Measurements from ENCODE around the gene CNBP.

DNA sequence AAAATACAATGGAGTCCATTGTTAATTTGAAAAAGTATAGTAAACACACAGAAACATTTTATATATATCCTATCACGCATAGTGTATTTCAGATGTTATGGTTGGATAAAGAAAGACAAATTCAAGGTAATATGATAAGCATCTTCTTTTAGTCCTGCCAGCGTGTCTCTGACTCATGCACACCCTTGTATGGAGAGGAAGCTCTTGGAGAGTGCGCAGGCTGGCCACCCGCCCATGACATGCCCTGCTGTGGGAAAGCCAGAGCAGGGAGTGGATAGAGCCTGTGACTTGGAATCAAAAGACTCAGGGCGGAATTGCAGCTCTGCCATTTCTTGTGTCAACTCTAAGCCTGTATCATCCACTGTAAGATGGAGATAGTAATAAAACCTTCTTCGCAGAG lies 42.7 kb upstream of the CNBP start:
- TF ChIP-seq, protein P1, sequence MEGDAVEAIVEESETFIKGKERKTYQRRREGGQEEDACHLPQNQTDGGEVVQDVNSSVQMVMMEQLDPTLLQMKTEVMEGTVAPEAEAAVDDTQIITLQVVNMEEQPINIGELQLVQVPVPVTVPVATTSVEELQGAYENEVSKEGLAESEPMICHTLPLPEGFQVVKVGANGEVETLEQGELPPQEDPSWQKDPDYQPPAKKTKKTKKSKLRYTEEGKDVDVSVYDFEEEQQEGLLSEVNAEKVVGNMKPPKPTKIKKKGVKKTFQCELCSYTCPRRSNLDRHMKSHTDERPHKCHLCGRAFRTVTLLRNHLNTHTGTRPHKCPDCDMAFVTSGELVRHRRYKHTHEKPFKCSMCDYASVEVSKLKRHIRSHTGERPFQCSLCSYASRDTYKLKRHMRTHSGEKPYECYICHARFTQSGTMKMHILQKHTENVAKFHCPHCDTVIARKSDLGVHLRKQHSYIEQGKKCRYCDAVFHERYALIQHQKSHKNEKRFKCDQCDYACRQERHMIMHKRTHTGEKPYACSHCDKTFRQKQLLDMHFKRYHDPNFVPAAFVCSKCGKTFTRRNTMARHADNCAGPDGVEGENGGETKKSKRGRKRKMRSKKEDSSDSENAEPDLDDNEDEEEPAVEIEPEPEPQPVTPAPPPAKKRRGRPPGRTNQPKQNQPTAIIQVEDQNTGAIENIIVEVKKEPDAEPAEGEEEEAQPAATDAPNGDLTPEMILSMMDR (IDR thresholded peaks at IDR 0.05; ENCODE audit: low read depth, low read length), result no peak
- TF ChIP-seq EZH2phosphoT487 (IDR thresholded peaks at IDR 0.05; ENCODE audit: low read depth), result no peak

All from OCI-LY3 (cell line).